AG09319 (cell line): Measurements from ENCODE around the gene PIGP.
"Not testable (repeated sequence)": the region's sequence is repeated elsewhere in the genome, so short reads cannot be mapped to it uniquely, and the experiment has no call there.

ENCODE experiments used
- DNase-seq: peaks from one replicate; pipeline ENCODE4 v3.0.0-alpha.2; 2010; ENCODE audit warnings: low read depth; ENCODE audit errors: extremely low read depth
- CTCF ChIP-seq: IDR thresholded peaks from 2 replicates; pipeline ENCODE4 v1.5.1; 2011; ENCODE audit warnings: low read depth, mild to moderate bottlenecking, inconsistent platforms, low read length, moderate library complexity

PIGP gene

GRCh38 chr21:37057614-37058013, 15.3 kb downstream of the PIGP start:
- no peak for TF ChIP-seq CTCF
- DNase-seq = no peak

- no peak for DNase-seq
- no peak for TF ChIP-seq CTCF
Observed at GRCh38 chr21:37055271-37055855, 17.5 kb downstream of the PIGP start.

- DNase-seq = not testable (repeated sequence)
Observed at GRCh38 chr21:37049741-37050140, 23.1 kb downstream of the PIGP start.

GRCh38 chr21:37047079-37047478, 25.8 kb downstream of the PIGP start:
- no peak for TF ChIP-seq CTCF

GRCh38 chr21:37045556-37045955, 27.3 kb downstream of the PIGP start:
- TF ChIP-seq CTCF = no peak
- no peak for DNase-seq

More at GRCh38 chr21:37047079-37047478, 25.8 kb downstream of the PIGP start:
- no peak for DNase-seq

- no peak for DNase-seq
- no peak for TF ChIP-seq CTCF
Observed at GRCh38 chr21:37045149-37045548, 27.7 kb downstream of the PIGP start.

GRCh38 chr21:37044643-37045042, 28.2 kb downstream of the PIGP start:
- TF ChIP-seq CTCF = no peak

GRCh38 chr21:37043818-37044217, 29.1 kb downstream of the PIGP start:
- no peak for TF ChIP-seq CTCF
- no peak for DNase-seq

More at GRCh38 chr21:37044643-37045042, 28.2 kb downstream of the PIGP start:
- DNase-seq = no peak
